ENCODE data around the gene ST6GALNAC2.
"Not testable (repeated sequence)": the region's sequence is repeated elsewhere in the genome, so short reads cannot be mapped to it uniquely, and the experiment has no call there.

The ST6GALNAC2 gene

DNA sequence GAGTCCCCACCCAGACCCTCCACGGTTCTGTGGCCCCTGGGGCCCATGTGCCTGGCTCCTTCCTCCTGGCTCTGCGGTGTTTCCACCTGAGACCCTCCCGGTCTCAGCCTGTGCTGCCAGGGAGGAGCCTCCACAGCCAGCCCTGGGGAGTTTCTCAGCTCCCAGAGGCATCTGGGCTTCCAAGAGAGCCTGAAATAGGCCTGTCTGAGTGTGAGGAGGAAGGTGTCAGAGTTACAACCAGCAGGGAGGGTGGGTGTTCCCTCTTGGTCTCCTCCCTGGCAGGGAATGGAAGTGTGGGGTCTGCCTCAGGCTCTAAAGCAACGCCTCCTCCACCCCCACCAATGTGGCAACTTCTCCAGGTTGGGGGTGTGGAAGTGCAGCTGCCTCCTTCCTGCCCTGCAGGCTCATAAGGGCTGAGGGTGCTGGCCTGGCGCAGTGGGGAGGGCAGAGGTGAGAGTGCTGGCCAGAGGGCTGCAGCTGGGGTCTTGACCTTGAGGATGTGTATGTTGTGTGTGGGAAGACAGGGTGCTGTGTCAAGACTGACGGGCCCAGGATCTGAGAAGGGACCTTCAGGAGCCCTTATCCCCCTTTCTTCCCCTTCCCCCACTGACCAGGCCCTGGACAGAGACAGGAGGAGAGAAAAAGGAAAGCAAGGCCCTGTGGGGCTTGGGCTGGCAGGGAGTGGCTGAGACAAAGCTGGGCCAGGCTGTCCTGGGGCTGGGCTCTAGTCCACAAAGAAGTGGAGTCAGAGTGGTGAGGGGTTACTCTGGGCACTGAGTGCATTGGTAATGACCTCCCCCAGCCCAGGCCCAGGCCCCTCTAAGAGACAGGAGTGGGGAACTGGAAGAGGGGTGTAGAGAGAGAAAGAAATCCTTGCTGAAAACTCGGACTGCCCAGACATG lies 50.6 kb downstream of the ST6GALNAC2 start:
- Histone ChIP-seq H3K9me3 (ENCODE audit: control extremely low read depth in 1 of 5, control insufficient read depth in 4 of 5, insufficient read depth in 2 of 5, low read depth in 1 of 5, low read length in 4 of 5) (no peaks in the 10 kb centered on the region), H3K27me3 (replicated peaks in 2 of 5; ENCODE audit: control insufficient read depth in 4 of 5, insufficient read depth in 5 of 5, low read length in 4 of 5) (peaks cover 4 to 41% (median 23%) of the 10 kb centered on the region in 5 experiments), H3K4me1 (ENCODE audit: control extremely low read depth in 1 of 4, control insufficient read depth in 4 of 4, insufficient read depth in 4 of 4, low read length in 3 of 4) (peaks cover 3 to 35% (median 22%) of the 10 kb centered on the region in 4 experiments), H3K4me3 (ENCODE audit: control insufficient read depth in 1 of 7, extremely low read depth in 1 of 7, insufficient read depth in 4 of 7, low read depth in 2 of 7, low read length in 6 of 7) (no peak overlapping the region), H3K27ac (ENCODE audit: insufficient read depth in 1 of 2, low read depth in 1 of 2, low read length in 2 of 2, poor library complexity in 1 of 2, severe bottlenecking in 2 of 2) (no peak overlapping the region), H3K36me3 (ENCODE audit: control insufficient read depth in 4 of 4, insufficient read depth in 4 of 4, low read length in 3 of 4) (no peaks in the 10 kb centered on the region)
- ChIA-PET POLR2A (interaction anchor here (0.9 kb wide), 1 partner anchor 10 kb away, joined by 4 read pairs; no protein-coding TSS in a partner anchor), CTCF (interaction anchor here (1.1 to 4.7 kb wide), 3 partner anchors 11 to 77 kb away, joined by 3 to 31 read pairs (median 17); no protein-coding TSS in a partner anchor)
- DNase-seq = no peak
- WGBS (ENCODE audit: insufficient coverage) = 96% methylated on average over 4 of the region's 7 CpGs

GRCh38 chr17:76533640-76534359 lies 51.9 kb downstream of the ST6GALNAC2 start:
- CTCF ChIA-PET = interaction anchor here (0.8 to 4.7 kb wide), 2 partner anchors 10 to 12 kb away, joined by 3 to 31 read pairs; no protein-coding TSS in a partner anchor
- H3K27me3 ChIP-seq (replicated peaks in 2 of 5; ENCODE audit: control insufficient read depth in 4 of 5, insufficient read depth in 5 of 5, low read length in 4 of 5) = peaks cover 3 to 29% (median 16%) of the 10 kb centered on the region in 5 experiments
- DNase-seq; H3K36me3 ChIP-seq (ENCODE audit: control insufficient read depth in 4 of 4, insufficient read depth in 4 of 4, low read length in 3 of 4); POLR2A ChIA-PET; H3K27ac ChIP-seq (ENCODE audit: insufficient read depth in 1 of 2, low read depth in 1 of 2, low read length in 2 of 2, poor library complexity in 1 of 2, severe bottlenecking in 2 of 2); H3K9me3 ChIP-seq (ENCODE audit: control extremely low read depth in 1 of 5, control insufficient read depth in 4 of 5, insufficient read depth in 2 of 5, low read depth in 1 of 5, low read length in 4 of 5); H3K4me3 ChIP-seq (ENCODE audit: control insufficient read depth in 1 of 7, extremely low read depth in 1 of 7, insufficient read depth in 4 of 7, low read depth in 2 of 7, low read length in 6 of 7): not testable (repeated sequence)
- WGBS (ENCODE audit: insufficient coverage) = 95% methylated on average over 6 of the region's 9 CpGs
- H3K4me1 ChIP-seq (ENCODE audit: control extremely low read depth in 1 of 4, control insufficient read depth in 4 of 4, insufficient read depth in 4 of 4, low read length in 3 of 4) = peaks cover 3 to 46% (median 33%) of the 10 kb centered on the region in 4 experiments

DNA sequence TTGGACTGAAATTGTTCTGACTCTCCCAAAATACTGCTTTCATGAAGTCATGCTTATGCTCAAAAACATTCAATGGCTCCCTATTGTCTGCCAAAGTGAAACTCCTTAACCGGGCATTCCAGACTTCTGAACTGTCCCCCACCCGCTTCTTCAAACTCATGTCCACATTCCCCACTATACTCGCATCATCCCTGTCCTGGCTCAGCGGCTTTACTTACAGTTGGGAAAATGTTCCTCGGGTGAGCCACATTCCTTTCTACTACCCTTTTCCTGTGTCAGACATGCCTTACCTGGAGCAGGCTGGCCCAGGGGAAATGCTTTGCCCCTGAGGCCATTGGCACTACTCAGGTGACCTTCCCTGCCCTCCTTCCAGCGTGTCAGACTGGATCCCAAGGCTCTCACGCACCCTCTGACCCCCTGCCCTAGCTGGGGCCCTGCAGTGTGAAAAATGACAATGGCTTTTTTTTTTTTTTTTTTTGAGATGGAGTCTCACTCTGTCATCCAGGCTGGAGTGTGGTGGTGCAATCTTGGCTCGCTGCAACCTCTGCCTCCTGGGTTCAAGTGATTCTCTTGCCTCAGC lies 53.5 kb downstream of the ST6GALNAC2 start:
- Histone ChIP-seq H3K9me3 (ENCODE audit: control extremely low read depth in 1 of 5, control insufficient read depth in 4 of 5, insufficient read depth in 2 of 5, low read depth in 1 of 5, low read length in 4 of 5) (no peaks in the 10 kb centered on the region), H3K27me3 (replicated peaks in 2 of 5; ENCODE audit: control insufficient read depth in 4 of 5, insufficient read depth in 5 of 5, low read length in 4 of 5) (peaks cover 3 to 15% (median 8%) of the 10 kb centered on the region in 5 experiments), H3K36me3 (ENCODE audit: control insufficient read depth in 4 of 4, insufficient read depth in 4 of 4, low read length in 3 of 4) (no peaks in the 10 kb centered on the region), H3K4me1 (ENCODE audit: control extremely low read depth in 1 of 4, control insufficient read depth in 4 of 4, insufficient read depth in 4 of 4, low read length in 3 of 4) (peaks cover 3 to 48% (median 35%) of the 10 kb centered on the region in 4 experiments), H3K4me3 (ENCODE audit: control insufficient read depth in 1 of 7, extremely low read depth in 1 of 7, insufficient read depth in 4 of 7, low read depth in 2 of 7, low read length in 6 of 7) (no peak overlapping the region), H3K27ac (ENCODE audit: insufficient read depth in 1 of 2, low read depth in 1 of 2, low read length in 2 of 2, poor library complexity in 1 of 2, severe bottlenecking in 2 of 2) (no peak overlapping the region)
- POLR2A ChIA-PET = no interaction called here
- WGBS (ENCODE audit: insufficient coverage) = 98% methylated on average over 6 of the region's 8 CpGs
- CTCF ChIA-PET = no interaction called here
- no peak for DNase-seq

GRCh38 chr17:76531486-76532038 lies 54.1 kb downstream of the ST6GALNAC2 start:
- H3K9me3 ChIP-seq (ENCODE audit: control extremely low read depth in 1 of 5, control insufficient read depth in 4 of 5, insufficient read depth in 2 of 5, low read depth in 1 of 5, low read length in 4 of 5) = no peaks in the 10 kb centered on the region
- peaks cover 0 to 9% (median 3%) of the 10 kb centered on the region in 5 experiments for H3K27me3 ChIP-seq (replicated peaks in 2 of 5; ENCODE audit: control insufficient read depth in 4 of 5, insufficient read depth in 5 of 5, low read length in 4 of 5)
- H3K4me3 ChIP-seq (ENCODE audit: control insufficient read depth in 1 of 7, extremely low read depth in 1 of 7, insufficient read depth in 4 of 7, low read depth in 2 of 7, low read length in 6 of 7) = no peak overlapping the region
- peaks cover 3 to 48% (median 34%) of the 10 kb centered on the region in 4 experiments for H3K4me1 ChIP-seq (ENCODE audit: control extremely low read depth in 1 of 4, control insufficient read depth in 4 of 4, insufficient read depth in 4 of 4, low read length in 3 of 4)
- H3K27ac ChIP-seq (ENCODE audit: insufficient read depth in 1 of 2, low read depth in 1 of 2, low read length in 2 of 2, poor library complexity in 1 of 2, severe bottlenecking in 2 of 2) = no peak overlapping the region
- WGBS (ENCODE audit: insufficient coverage) = 94% methylated on average over 15 of the region's 18 CpGs
- no peaks in the 10 kb centered on the region for H3K36me3 ChIP-seq (ENCODE audit: control insufficient read depth in 4 of 4, insufficient read depth in 4 of 4, low read length in 3 of 4)
- POLR2A ChIA-PET = no interaction called here
- no peak for DNase-seq
- CTCF ChIA-PET = no interaction called here

DNA sequence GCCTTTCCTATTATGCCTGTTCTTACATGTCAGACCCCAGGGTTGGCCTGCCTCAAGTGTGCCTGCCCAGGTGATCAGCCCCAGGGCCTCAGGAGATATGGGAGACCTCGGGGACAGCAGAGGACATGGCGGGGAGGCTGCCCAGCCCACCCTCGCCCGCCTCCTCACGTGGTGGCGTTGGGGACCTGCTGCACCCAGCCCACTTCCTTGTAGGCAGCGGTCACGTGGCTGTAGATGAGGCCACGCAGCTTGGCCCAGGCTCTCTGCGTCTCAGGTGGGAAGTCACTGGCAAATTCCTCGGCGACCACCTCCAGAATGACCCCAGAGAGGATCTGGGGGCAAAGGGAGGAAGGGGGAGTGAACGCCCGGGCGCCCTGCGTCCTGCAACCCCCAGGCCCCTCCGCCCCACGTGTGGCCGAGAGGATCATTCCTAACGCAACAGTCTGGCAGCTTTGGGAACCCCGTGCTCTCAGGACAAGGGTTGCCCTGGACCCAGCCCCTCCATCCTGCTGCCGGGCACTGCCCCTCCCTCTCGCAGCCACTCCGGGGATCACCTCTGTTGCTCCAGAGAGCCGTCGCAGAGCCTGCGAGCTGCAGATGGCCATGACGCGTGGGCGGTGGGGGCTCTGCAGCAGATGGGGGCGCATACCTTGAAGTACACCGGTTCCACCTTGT lies 54.7 kb downstream of the ST6GALNAC2 start:
- H3K36me3 ChIP-seq (ENCODE audit: control insufficient read depth in 4 of 4, insufficient read depth in 4 of 4, low read length in 3 of 4) = no peaks in the 10 kb centered on the region
- H3K27me3 ChIP-seq (replicated peaks in 2 of 5; ENCODE audit: control insufficient read depth in 4 of 5, insufficient read depth in 5 of 5, low read length in 4 of 5) = peaks cover 0 to 2% (median 0%) of the 10 kb centered on the region in 5 experiments
- no peak overlapping the region for H3K4me3 ChIP-seq (ENCODE audit: control insufficient read depth in 1 of 7, extremely low read depth in 1 of 7, insufficient read depth in 4 of 7, low read depth in 2 of 7, low read length in 6 of 7)
- H3K27ac ChIP-seq (ENCODE audit: insufficient read depth in 1 of 2, low read depth in 1 of 2, low read length in 2 of 2, poor library complexity in 1 of 2, severe bottlenecking in 2 of 2) = no peak overlapping the region
- no peaks in the 10 kb centered on the region for H3K9me3 ChIP-seq (ENCODE audit: control extremely low read depth in 1 of 5, control insufficient read depth in 4 of 5, insufficient read depth in 2 of 5, low read depth in 1 of 5, low read length in 4 of 5)
- WGBS (ENCODE audit: insufficient coverage) = 95% methylated on average over 29 of the region's 32 CpGs
- ChIA-PET POLR2A (no interaction called here), CTCF (interaction anchor here (0.7 kb wide), 1 partner anchor 16 kb away, joined by 3 read pairs; no protein-coding TSS in a partner anchor)
- H3K4me1 ChIP-seq (ENCODE audit: control extremely low read depth in 1 of 4, control insufficient read depth in 4 of 4, insufficient read depth in 4 of 4, low read length in 3 of 4) = peaks cover 3 to 48% (median 34%) of the 10 kb centered on the region in 4 experiments
- no peak for DNase-seq

DNA sequence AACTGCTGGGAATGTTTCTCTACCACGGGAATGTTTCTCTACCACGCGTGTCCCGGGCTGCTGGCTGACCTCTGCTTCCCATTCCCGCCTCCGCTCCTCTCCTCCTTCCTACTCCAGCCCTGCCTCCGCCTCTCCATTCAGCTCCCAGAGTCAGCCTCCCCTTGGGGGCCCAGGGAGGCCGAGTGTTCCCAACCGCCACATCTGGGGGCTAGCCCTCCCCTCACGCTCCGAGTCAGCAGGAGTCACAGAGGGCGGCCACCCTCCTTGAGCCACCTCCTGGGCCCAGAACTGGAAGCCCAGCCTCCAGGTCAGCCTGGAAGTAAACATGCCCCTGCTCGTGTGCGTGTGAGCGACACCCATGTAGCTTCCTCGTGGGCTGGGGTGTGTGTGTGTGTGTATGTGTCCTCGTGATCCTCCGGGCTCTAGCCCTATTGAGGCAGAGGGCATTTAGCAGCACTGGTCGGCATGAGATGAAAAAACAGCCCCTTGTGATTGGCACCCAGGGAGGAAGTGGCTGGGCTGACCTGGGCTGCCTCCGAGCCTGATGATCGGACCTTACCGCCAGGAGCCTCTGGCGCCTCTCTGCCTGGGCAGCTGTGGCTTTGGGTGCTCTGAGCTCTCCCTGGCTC lies 55.5 kb downstream of the ST6GALNAC2 start:
- 95% methylated on average over 15 of the region's 23 CpGs for WGBS (ENCODE audit: insufficient coverage)
- CTCF ChIA-PET = interaction anchor here (0.7 to 3.4 kb wide), 2 partner anchors 15 to 17 kb away, joined by 3 to 31 read pairs; no protein-coding TSS in a partner anchor
- H3K9me3 ChIP-seq (ENCODE audit: control extremely low read depth in 1 of 5, control insufficient read depth in 4 of 5, insufficient read depth in 2 of 5, low read depth in 1 of 5, low read length in 4 of 5) = no peaks in the 10 kb centered on the region
- H3K27ac ChIP-seq (ENCODE audit: insufficient read depth in 1 of 2, low read depth in 1 of 2, low read length in 2 of 2, poor library complexity in 1 of 2, severe bottlenecking in 2 of 2) = no peak overlapping the region
- H3K4me1 ChIP-seq (ENCODE audit: control extremely low read depth in 1 of 4, control insufficient read depth in 4 of 4, insufficient read depth in 4 of 4, low read length in 3 of 4) = peaks cover 3 to 44% (median 34%) of the 10 kb centered on the region in 4 experiments
- H3K4me3 ChIP-seq (ENCODE audit: control insufficient read depth in 1 of 7, extremely low read depth in 1 of 7, insufficient read depth in 4 of 7, low read depth in 2 of 7, low read length in 6 of 7) = no peak overlapping the region
- H3K27me3 ChIP-seq (replicated peaks in 2 of 5; ENCODE audit: control insufficient read depth in 4 of 5, insufficient read depth in 5 of 5, low read length in 4 of 5) = no peaks in the 10 kb centered on the region
- POLR2A ChIA-PET = no interaction called here
- no peaks in the 10 kb centered on the region for H3K36me3 ChIP-seq (ENCODE audit: control insufficient read depth in 4 of 4, insufficient read depth in 4 of 4, low read length in 3 of 4)
- no peak for DNase-seq
